ENCODE data around the gene LGI4.

The LGI4 gene

GRCh38 chr19:35085947-35086346 lies 48.9 kb downstream of the LGI4 start:
- no peak for DNase-seq (ENCODE audit: low read depth)

GRCh38 chr19:35084509-35084762 lies 50.4 kb downstream of the LGI4 start:
- DNase-seq (ENCODE audit: low read depth): no peak

- DNase-seq (ENCODE audit: low read depth): no peak
These were observed 51.0 kb downstream of the LGI4 start for GRCh38 chr19:35083691-35084508.

GRCh38 chr19:35081201-35081600 lies 53.7 kb downstream of the LGI4 start:
- DNase-seq (ENCODE audit: low read depth): no peak

- DNase-seq (ENCODE audit: low read depth): no peak
These were observed 54.2 kb downstream of the LGI4 start for GRCh38 chr19:35080613-35081170.

GRCh38 chr19:35079826-35080225 lies 55.0 kb downstream of the LGI4 start:
- DNase-seq (ENCODE audit: low read depth): no peak

GRCh38 chr19:35077411-35078223 lies 57.2 kb downstream of the LGI4 start:
- no peak for DNase-seq (ENCODE audit: low read depth)

GRCh38 chr19:35076657-35077056 lies 58.2 kb downstream of the LGI4 start:
- DNase-seq (ENCODE audit: low read depth): no peak

GRCh38 chr19:35076026-35076370 lies 58.9 kb downstream of the LGI4 start:
- no peak for DNase-seq (ENCODE audit: low read depth)

GRCh38 chr19:35075202-35076025 lies 59.4 kb downstream of the LGI4 start:
- no peak for DNase-seq (ENCODE audit: low read depth)
